WTC11 (cell line): Measurements from ENCODE around the gene SNCAIP. TPM values are rescaled to one million over a fixed set of nuclear protein-coding genes. Genes with fewer than 3 reads are reported as not detected.

ENCODE experiments used
- ATAC-seq: fragments of 200-7000 bp; cut with Tn5 transposase; 2 replicates; pipeline ENCODE4 v1.10.0; 2021; ENCODE audit warnings: mild to moderate bottlenecking, moderate library complexity
- CTCF ChIA-PET: fragments of 300-600 bp; sonication (Branson Sonifier 250); formaldehyde crosslinking; loops from one replicate; lab custom pipeline; 2021; ENCODE audit warnings: antibody characterized with exemption; lab: Charles Lee
- POLR2A ChIA-PET: fragments of 350-600 bp; sonication (Branson Sonifier 250); formaldehyde crosslinking; loops from one replicate; lab custom pipeline; 2021; ENCODE audit warnings: antibody characterized with exemption; lab: Charles Lee
- DNase-seq: peaks from one replicate; pipeline ENCODE4 v3.0.0; 2021; ENCODE audit warnings: low spot score
- H3K27ac Mint-ChIP-seq: 2 replicates; pipeline ENCODE4 v1.8.0; 2021; ENCODE audit warnings: mixed read lengths
- H3K27me3 Mint-ChIP-seq: 2 replicates; pipeline ENCODE4 v1.8.0; 2021; ENCODE audit warnings: low read depth, mild to moderate bottlenecking, moderate library complexity, mixed read lengths
- H3K36me3 Mint-ChIP-seq: 2 replicates; pipeline ENCODE4 v1.8.0; 2021; ENCODE audit warnings: mixed read lengths
- H3K4me1 Mint-ChIP-seq: 2 replicates; pipeline ENCODE4 v1.8.0; 2022; ENCODE audit warnings: mixed read lengths
- H3K4me3 Mint-ChIP-seq: 2 replicates; pipeline ENCODE4 v1.8.0; 2021; ENCODE audit warnings: mild to moderate bottlenecking, moderate library complexity, mixed read lengths
- H3K9me3 Mint-ChIP-seq: 2 replicates; pipeline ENCODE4 v1.8.0; 2021; ENCODE audit warnings: mixed read lengths
- CREM ChIP-seq: sonication (generic); formaldehyde crosslinking; IDR thresholded peaks from 2 replicates; pipeline ENCODE4 v1.8.1; 2022; ENCODE audit warnings: mild to moderate bottlenecking, missing genetic modification reagents, moderate library complexity
- GTF2I ChIP-seq: fragments of 250-450 bp; sonication (Bioruptor Pico); conservative IDR thresholded peaks from 2 replicates; pipeline ENCODE4 v1.4.0; 2021; ENCODE audit warnings: mild to moderate bottlenecking
- SMAD4 ChIP-seq: sonication (generic); formaldehyde crosslinking; IDR thresholded peaks from 2 replicates; pipeline ENCODE4 v1.8.0; 2022; ENCODE audit warnings: mild to moderate bottlenecking, missing genetic modification reagents
- SOX15 ChIP-seq: fragments of 250-450 bp; sonication (Bioruptor Pico); IDR thresholded peaks from 2 replicates; pipeline ENCODE4 v1.9.0; 2021; ENCODE audit warnings: mild to moderate bottlenecking
- TEAD1 ChIP-seq: sonication (generic); formaldehyde crosslinking; IDR thresholded peaks from 2 replicates; pipeline ENCODE4 v1.8.0; 2022; ENCODE audit warnings: mild to moderate bottlenecking, missing genetic modification reagents
- ZBTB21 ChIP-seq: sonication (generic); formaldehyde crosslinking; IDR thresholded peaks from 2 replicates; pipeline ENCODE4 v1.8.1; 2023; ENCODE audit warnings: mild to moderate bottlenecking, missing genetic modification reagents, borderline replicate concordance
- ZNF121 ChIP-seq: sonication (generic); formaldehyde crosslinking; IDR thresholded peaks from 2 replicates; pipeline ENCODE4 v1.8.0; 2023; ENCODE audit warnings: missing genetic modification reagents
- ZNF423 ChIP-seq: fragments of 250-450 bp; sonication (Bioruptor Pico); IDR thresholded peaks from 2 replicates; pipeline ENCODE4 v2.1.2; 2022; ENCODE audit warnings: mild to moderate bottlenecking, moderate library complexity
- total RNA-seq: library from RNA; stranded (reverse); gene quantifications from 3 replicates; pipeline ENCODE4 v1.2.3, GENCODE V29; 2021
- TF ChIP-seq, protein P1 (sequence below): sonication (generic); formaldehyde crosslinking; IDR thresholded peaks from 2 replicates; pipeline ENCODE4 v1.8.0; 2023; ENCODE audit warnings: missing genetic modification reagents, mild to moderate bottlenecking, borderline replicate concordance
- TF ChIP-seq, protein P2 (sequence below): sonication (generic); formaldehyde crosslinking; IDR thresholded peaks from 2 replicates; pipeline ENCODE4 v1.8.0; 2022; ENCODE audit warnings: missing genetic modification reagents
- TF ChIP-seq, protein P3 (sequence below): sonication (generic); formaldehyde crosslinking; IDR thresholded peaks from 2 replicates; pipeline ENCODE4 v1.8.1; 2022; ENCODE audit warnings: low read depth, missing genetic modification reagents, borderline replicate concordance
- TF ChIP-seq, protein P4 (sequence below): sonication (generic); formaldehyde crosslinking; IDR thresholded peaks from 2 replicates; pipeline ENCODE4 v1.8.1; 2022; ENCODE audit warnings: missing genetic modification reagents, borderline replicate concordance
- TF ChIP-seq, protein P5 (sequence below): fragments of 250-450 bp; sonication (Bioruptor Pico); IDR thresholded peaks from 2 replicates; pipeline ENCODE4 v1.9.0; 2021; ENCODE audit warnings: mild to moderate bottlenecking
- TF ChIP-seq, protein P6 (sequence below): sonication (generic); formaldehyde crosslinking; IDR thresholded peaks from 2 replicates; pipeline ENCODE4 v1.8.0; 2022; ENCODE audit warnings: mild to moderate bottlenecking, missing genetic modification reagents
- TF ChIP-seq, protein P7 (sequence below): sonication (generic); formaldehyde crosslinking; IDR thresholded peaks from 2 replicates; pipeline ENCODE4 v1.8.0; 2022; ENCODE audit warnings: mild to moderate bottlenecking, missing genetic modification reagents
- TF ChIP-seq, protein P8 (sequence below): fragments of 250-450 bp; sonication (Bioruptor Pico); IDR thresholded peaks from 2 replicates; pipeline ENCODE4 v1.9.0; 2021; ENCODE audit warnings: mild to moderate bottlenecking

SNCAIP gene
- total RNA-seq, 1 experiment from 2014 or later: 10.0 TPM

DNA sequence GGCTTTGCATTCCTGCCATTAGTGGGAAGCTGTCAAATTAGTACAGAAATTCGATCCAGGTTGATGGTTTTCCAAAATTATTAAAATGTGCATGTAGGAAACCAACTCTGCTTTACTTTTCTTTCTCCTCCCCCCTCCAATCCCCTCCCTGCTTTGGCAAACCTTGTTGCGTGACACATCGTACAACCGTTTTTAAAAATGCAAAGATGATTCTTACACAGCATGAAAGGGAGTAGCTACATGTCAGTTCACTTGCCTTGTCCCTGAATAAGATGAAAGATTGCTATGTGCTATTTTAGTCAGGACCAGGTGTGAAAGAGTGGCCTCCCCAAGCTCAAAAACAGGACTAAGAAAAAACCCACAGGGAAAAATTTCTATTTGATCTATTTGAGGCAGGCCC, 11.7 kb downstream of the SNCAIP start:
- ATAC-seq: no peak
- TF ChIP-seq, protein P1, sequence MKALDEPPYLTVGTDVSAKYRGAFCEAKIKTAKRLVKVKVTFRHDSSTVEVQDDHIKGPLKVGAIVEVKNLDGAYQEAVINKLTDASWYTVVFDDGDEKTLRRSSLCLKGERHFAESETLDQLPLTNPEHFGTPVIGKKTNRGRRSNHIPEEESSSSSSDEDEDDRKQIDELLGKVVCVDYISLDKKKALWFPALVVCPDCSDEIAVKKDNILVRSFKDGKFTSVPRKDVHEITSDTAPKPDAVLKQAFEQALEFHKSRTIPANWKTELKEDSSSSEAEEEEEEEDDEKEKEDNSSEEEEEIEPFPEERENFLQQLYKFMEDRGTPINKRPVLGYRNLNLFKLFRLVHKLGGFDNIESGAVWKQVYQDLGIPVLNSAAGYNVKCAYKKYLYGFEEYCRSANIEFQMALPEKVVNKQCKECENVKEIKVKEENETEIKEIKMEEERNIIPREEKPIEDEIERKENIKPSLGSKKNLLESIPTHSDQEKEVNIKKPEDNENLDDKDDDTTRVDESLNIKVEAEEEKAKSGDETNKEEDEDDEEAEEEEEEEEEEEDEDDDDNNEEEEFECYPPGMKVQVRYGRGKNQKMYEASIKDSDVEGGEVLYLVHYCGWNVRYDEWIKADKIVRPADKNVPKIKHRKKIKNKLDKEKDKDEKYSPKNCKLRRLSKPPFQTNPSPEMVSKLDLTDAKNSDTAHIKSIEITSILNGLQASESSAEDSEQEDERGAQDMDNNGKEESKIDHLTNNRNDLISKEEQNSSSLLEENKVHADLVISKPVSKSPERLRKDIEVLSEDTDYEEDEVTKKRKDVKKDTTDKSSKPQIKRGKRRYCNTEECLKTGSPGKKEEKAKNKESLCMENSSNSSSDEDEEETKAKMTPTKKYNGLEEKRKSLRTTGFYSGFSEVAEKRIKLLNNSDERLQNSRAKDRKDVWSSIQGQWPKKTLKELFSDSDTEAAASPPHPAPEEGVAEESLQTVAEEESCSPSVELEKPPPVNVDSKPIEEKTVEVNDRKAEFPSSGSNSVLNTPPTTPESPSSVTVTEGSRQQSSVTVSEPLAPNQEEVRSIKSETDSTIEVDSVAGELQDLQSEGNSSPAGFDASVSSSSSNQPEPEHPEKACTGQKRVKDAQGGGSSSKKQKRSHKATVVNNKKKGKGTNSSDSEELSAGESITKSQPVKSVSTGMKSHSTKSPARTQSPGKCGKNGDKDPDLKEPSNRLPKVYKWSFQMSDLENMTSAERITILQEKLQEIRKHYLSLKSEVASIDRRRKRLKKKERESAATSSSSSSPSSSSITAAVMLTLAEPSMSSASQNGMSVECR (CRISPR knock-in tag): no peak
- TF ChIP-seq TEAD1 (CRISPR knock-in tag) (no peak), SMAD4 (no peak), SOX15 (CRISPR knock-in tag) (no peak), ZNF121 (CRISPR knock-in tag) (no peak), ZNF423 (no peak), GTF2I (CRISPR knock-in tag) (no peak), ZBTB21 (CRISPR knock-in tag) (no peak), CREM (CRISPR knock-in tag) (no peak)
- TF ChIP-seq, protein P2, sequence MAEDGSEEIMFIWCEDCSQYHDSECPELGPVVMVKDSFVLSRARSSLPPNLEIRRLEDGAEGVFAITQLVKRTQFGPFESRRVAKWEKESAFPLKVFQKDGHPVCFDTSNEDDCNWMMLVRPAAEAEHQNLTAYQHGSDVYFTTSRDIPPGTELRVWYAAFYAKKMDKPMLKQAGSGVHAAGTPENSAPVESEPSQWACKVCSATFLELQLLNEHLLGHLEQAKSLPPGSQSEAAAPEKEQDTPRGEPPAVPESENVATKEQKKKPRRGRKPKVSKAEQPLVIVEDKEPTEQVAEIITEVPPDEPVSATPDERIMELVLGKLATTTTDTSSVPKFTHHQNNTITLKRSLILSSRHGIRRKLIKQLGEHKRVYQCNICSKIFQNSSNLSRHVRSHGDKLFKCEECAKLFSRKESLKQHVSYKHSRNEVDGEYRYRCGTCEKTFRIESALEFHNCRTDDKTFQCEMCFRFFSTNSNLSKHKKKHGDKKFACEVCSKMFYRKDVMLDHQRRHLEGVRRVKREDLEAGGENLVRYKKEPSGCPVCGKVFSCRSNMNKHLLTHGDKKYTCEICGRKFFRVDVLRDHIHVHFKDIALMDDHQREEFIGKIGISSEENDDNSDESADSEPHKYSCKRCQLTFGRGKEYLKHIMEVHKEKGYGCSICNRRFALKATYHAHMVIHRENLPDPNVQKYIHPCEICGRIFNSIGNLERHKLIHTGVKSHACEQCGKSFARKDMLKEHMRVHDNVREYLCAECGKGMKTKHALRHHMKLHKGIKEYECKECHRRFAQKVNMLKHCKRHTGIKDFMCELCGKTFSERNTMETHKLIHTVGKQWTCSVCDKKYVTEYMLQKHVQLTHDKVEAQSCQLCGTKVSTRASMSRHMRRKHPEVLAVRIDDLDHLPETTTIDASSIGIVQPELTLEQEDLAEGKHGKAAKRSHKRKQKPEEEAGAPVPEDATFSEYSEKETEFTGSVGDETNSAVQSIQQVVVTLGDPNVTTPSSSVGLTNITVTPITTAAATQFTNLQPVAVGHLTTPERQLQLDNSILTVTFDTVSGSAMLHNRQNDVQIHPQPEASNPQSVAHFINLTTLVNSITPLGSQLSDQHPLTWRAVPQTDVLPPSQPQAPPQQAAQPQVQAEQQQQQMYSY (CRISPR knock-in tag): no peak
- TF ChIP-seq, protein P3, sequence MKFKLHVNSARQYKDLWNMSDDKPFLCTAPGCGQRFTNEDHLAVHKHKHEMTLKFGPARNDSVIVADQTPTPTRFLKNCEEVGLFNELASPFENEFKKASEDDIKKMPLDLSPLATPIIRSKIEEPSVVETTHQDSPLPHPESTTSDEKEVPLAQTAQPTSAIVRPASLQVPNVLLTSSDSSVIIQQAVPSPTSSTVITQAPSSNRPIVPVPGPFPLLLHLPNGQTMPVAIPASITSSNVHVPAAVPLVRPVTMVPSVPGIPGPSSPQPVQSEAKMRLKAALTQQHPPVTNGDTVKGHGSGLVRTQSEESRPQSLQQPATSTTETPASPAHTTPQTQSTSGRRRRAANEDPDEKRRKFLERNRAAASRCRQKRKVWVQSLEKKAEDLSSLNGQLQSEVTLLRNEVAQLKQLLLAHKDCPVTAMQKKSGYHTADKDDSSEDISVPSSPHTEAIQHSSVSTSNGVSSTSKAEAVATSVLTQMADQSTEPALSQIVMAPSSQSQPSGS (CRISPR knock-in tag): no peak
- TF ChIP-seq, protein P4, sequence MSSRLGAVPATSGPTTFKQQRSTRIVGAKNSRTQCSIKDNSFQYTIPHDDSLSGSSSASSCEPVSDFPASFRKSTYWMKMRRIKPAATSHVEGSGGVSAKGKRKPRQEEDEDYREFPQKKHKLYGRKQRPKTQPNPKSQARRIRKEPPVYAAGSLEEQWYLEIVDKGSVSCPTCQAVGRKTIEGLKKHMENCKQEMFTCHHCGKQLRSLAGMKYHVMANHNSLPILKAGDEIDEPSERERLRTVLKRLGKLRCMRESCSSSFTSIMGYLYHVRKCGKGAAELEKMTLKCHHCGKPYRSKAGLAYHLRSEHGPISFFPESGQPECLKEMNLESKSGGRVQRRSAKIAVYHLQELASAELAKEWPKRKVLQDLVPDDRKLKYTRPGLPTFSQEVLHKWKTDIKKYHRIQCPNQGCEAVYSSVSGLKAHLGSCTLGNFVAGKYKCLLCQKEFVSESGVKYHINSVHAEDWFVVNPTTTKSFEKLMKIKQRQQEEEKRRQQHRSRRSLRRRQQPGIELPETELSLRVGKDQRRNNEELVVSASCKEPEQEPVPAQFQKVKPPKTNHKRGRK (CRISPR knock-in tag): no peak
- TF ChIP-seq, protein P5, sequence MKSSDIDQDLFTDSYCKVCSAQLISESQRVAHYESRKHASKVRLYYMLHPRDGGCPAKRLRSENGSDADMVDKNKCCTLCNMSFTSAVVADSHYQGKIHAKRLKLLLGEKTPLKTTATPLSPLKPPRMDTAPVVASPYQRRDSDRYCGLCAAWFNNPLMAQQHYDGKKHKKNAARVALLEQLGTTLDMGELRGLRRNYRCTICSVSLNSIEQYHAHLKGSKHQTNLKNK: no peak
- TF ChIP-seq, protein P6, sequence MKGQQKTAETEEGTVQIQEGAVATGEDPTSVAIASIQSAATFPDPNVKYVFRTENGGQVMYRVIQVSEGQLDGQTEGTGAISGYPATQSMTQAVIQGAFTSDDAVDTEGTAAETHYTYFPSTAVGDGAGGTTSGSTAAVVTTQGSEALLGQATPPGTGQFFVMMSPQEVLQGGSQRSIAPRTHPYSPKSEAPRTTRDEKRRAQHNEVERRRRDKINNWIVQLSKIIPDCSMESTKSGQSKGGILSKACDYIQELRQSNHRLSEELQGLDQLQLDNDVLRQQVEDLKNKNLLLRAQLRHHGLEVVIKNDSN (CRISPR knock-in tag): no peak
- TF ChIP-seq, protein P7, sequence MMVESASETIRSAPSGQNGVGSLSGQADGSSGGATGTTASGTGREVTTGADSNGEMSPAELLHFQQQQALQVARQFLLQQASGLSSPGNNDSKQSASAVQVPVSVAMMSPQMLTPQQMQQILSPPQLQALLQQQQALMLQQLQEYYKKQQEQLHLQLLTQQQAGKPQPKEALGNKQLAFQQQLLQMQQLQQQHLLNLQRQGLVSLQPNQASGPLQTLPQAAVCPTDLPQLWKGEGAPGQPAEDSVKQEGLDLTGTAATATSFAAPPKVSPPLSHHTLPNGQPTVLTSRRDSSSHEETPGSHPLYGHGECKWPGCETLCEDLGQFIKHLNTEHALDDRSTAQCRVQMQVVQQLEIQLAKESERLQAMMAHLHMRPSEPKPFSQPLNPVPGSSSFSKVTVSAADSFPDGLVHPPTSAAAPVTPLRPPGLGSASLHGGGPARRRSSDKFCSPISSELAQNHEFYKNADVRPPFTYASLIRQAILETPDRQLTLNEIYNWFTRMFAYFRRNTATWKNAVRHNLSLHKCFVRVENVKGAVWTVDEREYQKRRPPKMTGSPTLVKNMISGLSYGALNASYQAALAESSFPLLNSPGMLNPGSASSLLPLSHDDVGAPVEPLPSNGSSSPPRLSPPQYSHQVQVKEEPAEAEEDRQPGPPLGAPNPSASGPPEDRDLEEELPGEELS: no peak
- TF ChIP-seq, protein P8, sequence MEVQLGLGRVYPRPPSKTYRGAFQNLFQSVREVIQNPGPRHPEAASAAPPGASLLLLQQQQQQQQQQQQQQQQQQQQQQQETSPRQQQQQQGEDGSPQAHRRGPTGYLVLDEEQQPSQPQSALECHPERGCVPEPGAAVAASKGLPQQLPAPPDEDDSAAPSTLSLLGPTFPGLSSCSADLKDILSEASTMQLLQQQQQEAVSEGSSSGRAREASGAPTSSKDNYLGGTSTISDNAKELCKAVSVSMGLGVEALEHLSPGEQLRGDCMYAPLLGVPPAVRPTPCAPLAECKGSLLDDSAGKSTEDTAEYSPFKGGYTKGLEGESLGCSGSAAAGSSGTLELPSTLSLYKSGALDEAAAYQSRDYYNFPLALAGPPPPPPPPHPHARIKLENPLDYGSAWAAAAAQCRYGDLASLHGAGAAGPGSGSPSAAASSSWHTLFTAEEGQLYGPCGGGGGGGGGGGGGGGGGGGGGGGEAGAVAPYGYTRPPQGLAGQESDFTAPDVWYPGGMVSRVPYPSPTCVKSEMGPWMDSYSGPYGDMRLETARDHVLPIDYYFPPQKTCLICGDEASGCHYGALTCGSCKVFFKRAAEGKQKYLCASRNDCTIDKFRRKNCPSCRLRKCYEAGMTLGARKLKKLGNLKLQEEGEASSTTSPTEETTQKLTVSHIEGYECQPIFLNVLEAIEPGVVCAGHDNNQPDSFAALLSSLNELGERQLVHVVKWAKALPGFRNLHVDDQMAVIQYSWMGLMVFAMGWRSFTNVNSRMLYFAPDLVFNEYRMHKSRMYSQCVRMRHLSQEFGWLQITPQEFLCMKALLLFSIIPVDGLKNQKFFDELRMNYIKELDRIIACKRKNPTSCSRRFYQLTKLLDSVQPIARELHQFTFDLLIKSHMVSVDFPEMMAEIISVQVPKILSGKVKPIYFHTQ: no peak
- TF ChIP-seq, all 79 proteins: peak for 0
- no peak for DNase-seq
- no peak overlapping the region for H3K27ac Mint-ChIP-seq
- ChIA-PET CTCF (interaction anchor here (1.4 kb wide), 1 partner anchor 92 kb away, joined by 3 read pairs; no protein-coding TSS in a partner anchor), POLR2A (interaction anchor here (0.6 kb wide), 1 partner anchor 438 kb away, joined by 6 read pairs; no protein-coding TSS in a partner anchor)
- no peaks in the 10 kb centered on the region for H3K9me3 Mint-ChIP-seq
- peaks cover 15% of the 10 kb centered on the region for H3K4me1 Mint-ChIP-seq
- H3K36me3 Mint-ChIP-seq: no peaks in the 10 kb centered on the region
- no peaks in the 10 kb centered on the region for H3K27me3 Mint-ChIP-seq
- H3K4me3 Mint-ChIP-seq: no peak overlapping the region
